ENCODE data around the gene HOMER2.

Gene HOMER2

GRCh38 chr15:82917249-82917648 is 35.3 kb downstream of the HOMER2 start:
- H3K79me2 ChIP-seq (ENCODE audit: insufficient read depth, low read length): no peaks in the 10 kb centered on the region
- H3K9me3 ChIP-seq (ENCODE audit: insufficient read depth, low read length, severe bottlenecking): no peaks in the 10 kb centered on the region
- no peak overlapping the region for H3K4me3 ChIP-seq (ENCODE audit: low read depth in 1 of 2, low read length in 2 of 2)
- no peak overlapping the region for H2AFZ ChIP-seq (ENCODE audit: low read depth, low read length)
- H4K20me1 ChIP-seq (ENCODE audit: insufficient read depth, low read length): no peaks in the 10 kb centered on the region
- H3K36me3 ChIP-seq (ENCODE audit: insufficient read depth, low read length): no peaks in the 10 kb centered on the region
- no peak overlapping the region for H3K27ac ChIP-seq (ENCODE audit: low read length)
- DNase-seq (no peak), ATAC-seq (ENCODE audit: insufficient read depth, low read depth) (no peak)
- H3K4me2 ChIP-seq (ENCODE audit: insufficient read depth, low read length): no peak overlapping the region
- no peaks in the 10 kb centered on the region for H3K27me3 ChIP-seq (ENCODE audit: insufficient read depth, low read length, poor library complexity)
- H3K4me1 ChIP-seq (ENCODE audit: insufficient read depth, low read length): no peaks in the 10 kb centered on the region
- TF ChIP-seq EZH2 (IDR thresholded peaks at IDR 0.05; ENCODE audit: borderline replicate concordance, low read depth, low read length, severe bottlenecking): no peak
- TF ChIP-seq, protein P1, sequence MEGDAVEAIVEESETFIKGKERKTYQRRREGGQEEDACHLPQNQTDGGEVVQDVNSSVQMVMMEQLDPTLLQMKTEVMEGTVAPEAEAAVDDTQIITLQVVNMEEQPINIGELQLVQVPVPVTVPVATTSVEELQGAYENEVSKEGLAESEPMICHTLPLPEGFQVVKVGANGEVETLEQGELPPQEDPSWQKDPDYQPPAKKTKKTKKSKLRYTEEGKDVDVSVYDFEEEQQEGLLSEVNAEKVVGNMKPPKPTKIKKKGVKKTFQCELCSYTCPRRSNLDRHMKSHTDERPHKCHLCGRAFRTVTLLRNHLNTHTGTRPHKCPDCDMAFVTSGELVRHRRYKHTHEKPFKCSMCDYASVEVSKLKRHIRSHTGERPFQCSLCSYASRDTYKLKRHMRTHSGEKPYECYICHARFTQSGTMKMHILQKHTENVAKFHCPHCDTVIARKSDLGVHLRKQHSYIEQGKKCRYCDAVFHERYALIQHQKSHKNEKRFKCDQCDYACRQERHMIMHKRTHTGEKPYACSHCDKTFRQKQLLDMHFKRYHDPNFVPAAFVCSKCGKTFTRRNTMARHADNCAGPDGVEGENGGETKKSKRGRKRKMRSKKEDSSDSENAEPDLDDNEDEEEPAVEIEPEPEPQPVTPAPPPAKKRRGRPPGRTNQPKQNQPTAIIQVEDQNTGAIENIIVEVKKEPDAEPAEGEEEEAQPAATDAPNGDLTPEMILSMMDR (IDR thresholded peaks at IDR 0.05; ENCODE audit: borderline replicate concordance, extremely low read depth, low read length, poor library complexity, severe bottlenecking): no peak
- no peak overlapping the region for H3K9ac ChIP-seq (ENCODE audit: low read depth, low read length)

DNA sequence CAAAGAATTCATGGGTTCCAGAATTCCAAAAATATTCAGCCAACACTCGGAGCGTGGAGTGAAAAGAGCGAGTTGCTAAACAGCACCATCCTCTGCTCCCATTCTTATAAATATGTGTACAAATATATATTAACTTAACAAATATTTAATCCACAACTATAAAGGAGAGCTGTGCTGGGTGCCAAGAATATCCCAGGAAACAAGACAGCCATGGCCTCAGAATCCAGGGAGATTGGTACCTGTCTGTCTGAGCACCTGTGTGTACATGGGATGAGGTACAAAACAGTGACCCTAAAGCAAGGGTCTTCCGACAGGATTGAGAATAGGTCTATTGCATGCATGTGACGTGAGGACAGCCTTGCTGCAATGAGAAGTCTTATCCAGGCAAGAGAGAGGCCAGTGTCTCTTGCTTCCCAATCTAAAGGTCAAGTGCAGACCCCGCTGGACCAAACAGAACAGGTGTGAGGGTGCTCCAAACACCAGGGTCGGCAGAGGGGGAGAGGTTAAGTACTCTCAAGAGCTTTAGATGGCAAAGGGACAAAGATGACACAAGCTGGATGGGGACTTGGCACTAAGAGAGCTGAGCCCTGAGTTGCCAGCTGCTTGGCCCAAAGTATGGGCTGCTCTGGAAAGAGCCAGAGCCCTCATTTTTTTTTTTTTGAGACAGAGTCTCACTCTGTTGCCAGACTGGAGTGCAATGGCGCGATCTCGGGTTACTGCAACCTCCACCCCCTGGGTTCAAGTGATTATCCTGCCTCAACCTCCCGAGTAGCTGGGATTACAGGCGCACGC is 36.2 kb downstream of the HOMER2 start:
- Histone ChIP-seq H3K4me2 (ENCODE audit: insufficient read depth, low read length) (no peak overlapping the region), H3K4me3 (ENCODE audit: low read depth in 1 of 2, low read length in 2 of 2) (no peak overlapping the region), H3K4me1 (ENCODE audit: insufficient read depth, low read length) (no peaks in the 10 kb centered on the region), H3K9ac (ENCODE audit: low read depth, low read length) (no peak overlapping the region), H3K27me3 (ENCODE audit: insufficient read depth, low read length, poor library complexity) (no peaks in the 10 kb centered on the region), H3K36me3 (ENCODE audit: insufficient read depth, low read length) (no peaks in the 10 kb centered on the region), H3K9me3 (ENCODE audit: insufficient read depth, low read length, severe bottlenecking) (no peaks in the 10 kb centered on the region), H4K20me1 (ENCODE audit: insufficient read depth, low read length) (no peaks in the 10 kb centered on the region), H2AFZ (ENCODE audit: low read depth, low read length) (no peak overlapping the region), H3K79me2 (ENCODE audit: insufficient read depth, low read length) (no peaks in the 10 kb centered on the region), H3K27ac (ENCODE audit: low read length) (no peak overlapping the region)
- DNase-seq: no peak
- TF ChIP-seq, protein P1 (IDR thresholded peaks at IDR 0.05; ENCODE audit: borderline replicate concordance, extremely low read depth, low read length, poor library complexity, severe bottlenecking): no peak
- TF ChIP-seq EZH2 (IDR thresholded peaks at IDR 0.05; ENCODE audit: borderline replicate concordance, low read depth, low read length, severe bottlenecking): no peak
- no peak for ATAC-seq (ENCODE audit: insufficient read depth, low read depth)

DNA sequence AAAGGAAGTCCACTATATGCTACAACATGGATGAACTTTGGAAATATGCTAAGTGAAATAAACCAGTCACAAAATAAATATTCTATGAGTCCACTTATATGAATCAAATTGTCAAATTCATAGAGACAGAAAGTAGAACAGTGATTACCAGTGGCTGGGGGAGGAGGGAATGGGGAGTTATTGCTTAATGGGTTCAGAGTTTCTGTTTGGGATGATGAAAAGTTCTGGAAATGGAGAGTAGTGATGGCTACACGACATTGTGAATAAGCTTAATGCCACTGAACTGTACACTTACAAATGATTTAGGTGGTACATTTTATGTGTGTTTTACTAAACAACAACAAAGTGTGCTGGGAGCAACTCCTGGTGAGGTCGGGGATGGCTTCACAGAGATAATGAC is 38.1 kb downstream of the HOMER2 start:
- Histone ChIP-seq H3K4me3 (ENCODE audit: low read depth in 1 of 2, low read length in 2 of 2) (no peak overlapping the region), H2AFZ (ENCODE audit: low read depth, low read length) (no peak overlapping the region)

More for the DNA sequence above, 38.1 kb downstream of the HOMER2 start:
- no peak for ATAC-seq (ENCODE audit: insufficient read depth, low read depth)
- Histone ChIP-seq H3K4me2 (ENCODE audit: insufficient read depth, low read length) (no peak overlapping the region), H3K9me3 (ENCODE audit: insufficient read depth, low read length, severe bottlenecking) (no peaks in the 10 kb centered on the region), H3K9ac (ENCODE audit: low read depth, low read length) (no peak overlapping the region), H3K27ac (ENCODE audit: low read length) (no peak overlapping the region), H3K27me3 (ENCODE audit: insufficient read depth, low read length, poor library complexity) (no peaks in the 10 kb centered on the region), H3K79me2 (ENCODE audit: insufficient read depth, low read length) (no peaks in the 10 kb centered on the region), H3K4me1 (ENCODE audit: insufficient read depth, low read length) (no peaks in the 10 kb centered on the region), H3K36me3 (ENCODE audit: insufficient read depth, low read length) (no peaks in the 10 kb centered on the region), H4K20me1 (ENCODE audit: insufficient read depth, low read length) (no peaks in the 10 kb centered on the region)
- TF ChIP-seq EZH2 (IDR thresholded peaks at IDR 0.05; ENCODE audit: borderline replicate concordance, low read depth, low read length, severe bottlenecking): no peak
- TF ChIP-seq, protein P1 (IDR thresholded peaks at IDR 0.05; ENCODE audit: borderline replicate concordance, extremely low read depth, low read length, poor library complexity, severe bottlenecking): no peak
- DNase-seq: no peak

Measured in DND-41 (cell line).